GM12892 (cell line): ENCODE results near the gene GDF10. TPM values are rescaled to one million over a fixed set of nuclear protein-coding genes. Genes with fewer than 3 reads are reported as not detected.

Source experiments
- DNase-seq: peaks from one replicate; pipeline ENCODE4 v3.0.0; 2011; ENCODE audit not compliant: insufficient read length
- FAIRE-seq: peaks from 2 replicates; lab custom pipeline; 2011; peaks lifted over from hg19 to GRCh38; lab: Jason Lieb, UNC
- POLR2A ChIP-seq: IDR thresholded peaks from 2 replicates; pipeline ENCODE4 v1.6.1; 2011; ENCODE audit warnings: low read depth, low read length, control low read depth
- POLR2AphosphoS5 ChIP-seq: IDR thresholded peaks from 2 replicates; pipeline ENCODE4 v1.6.1; 2011; ENCODE audit warnings: low read depth, low read length, control low read depth
- TAF1 ChIP-seq: IDR thresholded peaks from 2 replicates; pipeline ENCODE4 v1.6.1; 2011; ENCODE audit warnings: low read depth, mild to moderate bottlenecking, control low read depth, low read length, borderline replicate concordance
- polyA plus RNA-seq: library from polyadenylated mRNA; unstranded; fragments of >200 nt; gene quantifications from one replicate; pipeline ENCODE4 v1.2.1, GENCODE V29; 2012; ENCODE audit warnings: missing spikeins, inconsistent platforms; ENCODE audit not compliant: missing spikeins

The GDF10 gene
- not detected for polyA plus RNA-seq

- DNase-seq, result no peak
- no peak for FAIRE-seq
- TF ChIP-seq POLR2AphosphoS5 (no peak), TAF1 (no peak), POLR2A (no peak)
These were observed at the start of gene GDF10 for GRCh38 chr10:47299611-47300428. Gene GDF10 (plus strand): TSS chr10:47300197. CDS start chr10:47300652, 455 bp downstream.

GRCh38 chr10:47252093-47252780 is 47.8 kb upstream of the GDF10 start:
- DNase-seq (no peak), FAIRE-seq (no peak)
- no peak for TF ChIP-seq TAF1
- no peak for TF ChIP-seq POLR2AphosphoS5
- TF ChIP-seq POLR2A, result no peak

- FAIRE-seq (no peak), DNase-seq (no peak)
- TF ChIP-seq POLR2A, result no peak
- TF ChIP-seq TAF1, result no peak
- no peak for TF ChIP-seq POLR2AphosphoS5
These were observed 46.9 kb upstream of the GDF10 start for GRCh38 chr10:47253030-47253637.

GRCh38 chr10:47253651-47254375 is 46.2 kb upstream of the GDF10 start:
- no peak for TF ChIP-seq POLR2A
- TF ChIP-seq POLR2AphosphoS5, result no peak
- DNase-seq, result no peak
- FAIRE-seq, result no peak

- TF ChIP-seq TAF1, result no peak
- no peak for TF ChIP-seq POLR2A
- TF ChIP-seq POLR2AphosphoS5, result no peak
- no peak for FAIRE-seq
- DNase-seq, result no peak
These were observed 45.4 kb upstream of the GDF10 start for GRCh38 chr10:47254611-47255010.

GRCh38 chr10:47255033-47255813 is 44.8 kb upstream of the GDF10 start:
- DNase-seq, result no peak
- no peak for TF ChIP-seq TAF1
- no peak for TF ChIP-seq POLR2AphosphoS5
- no peak for TF ChIP-seq POLR2A
- FAIRE-seq, result no peak

GRCh38 chr10:47255866-47256265 is 44.1 kb upstream of the GDF10 start:
- TF ChIP-seq TAF1 (no peak), POLR2AphosphoS5 (no peak), POLR2A (no peak)
- no peak for DNase-seq
- FAIRE-seq, result no peak

- FAIRE-seq, result no peak
- no peak for TF ChIP-seq TAF1
- DNase-seq, result no peak
These were observed 43.2 kb upstream of the GDF10 start for GRCh38 chr10:47256751-47257336.

- no peak for DNase-seq
- FAIRE-seq, result no peak
- no peak for TF ChIP-seq TAF1
- TF ChIP-seq POLR2AphosphoS5, result no peak
- TF ChIP-seq POLR2A, result no peak
These were observed 42.4 kb upstream of the GDF10 start for GRCh38 chr10:47257396-47258120.

GRCh38 chr10:47258921-47259320 is 41.1 kb upstream of the GDF10 start:
- FAIRE-seq (no peak), DNase-seq (no peak)
- TF ChIP-seq TAF1 (no peak), POLR2AphosphoS5 (no peak), POLR2A (no peak)
